ENCODE measurements around the gene HADHA.

The HADHA gene

GRCh38 chr2:26202981-26203490 lies 41.4 kb downstream of the HADHA start:
- H3K27ac ChIP-seq: no peak overlapping the region
- TF ChIP-seq CTCF (conservative IDR thresholded peaks at IDR 0.05) (no peak), ZFX (IDR thresholded peaks at IDR 0.05) (no peak)

GRCh38 chr2:26197516-26197915 lies 46.9 kb downstream of the HADHA start:
- TF ChIP-seq CTCF (conservative IDR thresholded peaks at IDR 0.05): no peak
- TF ChIP-seq ZFX (IDR thresholded peaks at IDR 0.05): no peak

GRCh38 chr2:26196683-26197418 lies 47.6 kb downstream of the HADHA start:
- TF ChIP-seq ZFX (IDR thresholded peaks at IDR 0.05) (no peak), CTCF (conservative IDR thresholded peaks at IDR 0.05) (no peak)
- H3K27ac ChIP-seq: no peak overlapping the region

More at GRCh38 chr2:26197516-26197915, 46.9 kb downstream of the HADHA start:
- H3K27ac ChIP-seq: no peak overlapping the region

- TF ChIP-seq CTCF (conservative IDR thresholded peaks at IDR 0.05) (no peak), ZFX (IDR thresholded peaks at IDR 0.05) (no peak)
Observed at GRCh38 chr2:26195040-26195984, 49.1 kb downstream of the HADHA start.

GRCh38 chr2:26193578-26194231 lies 50.7 kb downstream of the HADHA start:
- H3K27ac ChIP-seq: no peak overlapping the region
- TF ChIP-seq ZFX (IDR thresholded peaks at IDR 0.05): no peak
- TF ChIP-seq CTCF (conservative IDR thresholded peaks at IDR 0.05): no peak

More at GRCh38 chr2:26195040-26195984, 49.1 kb downstream of the HADHA start:
- H3K27ac ChIP-seq: no peak overlapping the region

- no peak for TF ChIP-seq CTCF (conservative IDR thresholded peaks at IDR 0.05)
- TF ChIP-seq ZFX (IDR thresholded peaks at IDR 0.05): no peak
- no peak overlapping the region for H3K27ac ChIP-seq
Observed at GRCh38 chr2:26191316-26192159, 52.9 kb downstream of the HADHA start.

Data from C4-2B (cell line).